ENCODE results near the gene HPCAL1.

Gene HPCAL1

DNA sequence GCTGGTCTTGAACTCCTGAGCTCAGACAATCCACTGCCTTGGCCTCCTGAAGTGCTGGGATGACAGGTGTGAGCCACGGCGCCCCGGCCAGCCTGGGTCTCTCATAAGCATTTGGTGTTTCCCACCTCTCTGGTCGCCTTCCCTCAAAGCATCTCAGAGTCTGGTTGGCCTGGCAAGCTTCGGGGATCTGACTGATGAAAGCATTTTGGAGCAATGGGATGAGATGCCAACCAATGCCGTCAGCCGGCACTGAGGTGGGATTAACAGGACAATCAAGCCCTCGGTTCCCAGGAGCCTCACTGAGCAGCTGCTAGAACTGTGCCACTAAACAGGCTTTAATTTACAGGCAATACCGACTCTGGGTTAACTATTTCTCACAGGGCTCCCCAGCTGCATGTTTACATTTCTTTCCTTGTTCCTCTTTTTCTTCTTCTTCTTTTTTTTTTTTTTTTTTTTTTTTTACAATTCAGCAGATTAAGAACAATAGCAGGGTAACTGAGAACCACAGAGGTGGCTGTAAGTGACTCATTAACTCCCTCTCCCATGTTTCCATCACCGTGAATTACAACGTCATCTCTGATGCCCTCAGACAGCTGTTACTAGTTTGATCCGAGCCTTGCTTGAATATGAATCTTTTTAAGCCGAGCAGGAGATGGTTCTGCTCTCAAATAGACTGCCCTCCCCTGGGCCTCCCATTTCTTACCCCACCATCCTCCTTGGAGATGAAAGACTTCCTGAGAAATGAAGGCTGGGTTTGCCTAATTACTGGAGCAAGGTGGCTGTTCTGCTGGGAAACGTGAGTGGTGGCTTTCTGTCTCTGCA is 107.5 kb downstream of the HPCAL1 start:
- DNase-seq: no peak

DNA sequence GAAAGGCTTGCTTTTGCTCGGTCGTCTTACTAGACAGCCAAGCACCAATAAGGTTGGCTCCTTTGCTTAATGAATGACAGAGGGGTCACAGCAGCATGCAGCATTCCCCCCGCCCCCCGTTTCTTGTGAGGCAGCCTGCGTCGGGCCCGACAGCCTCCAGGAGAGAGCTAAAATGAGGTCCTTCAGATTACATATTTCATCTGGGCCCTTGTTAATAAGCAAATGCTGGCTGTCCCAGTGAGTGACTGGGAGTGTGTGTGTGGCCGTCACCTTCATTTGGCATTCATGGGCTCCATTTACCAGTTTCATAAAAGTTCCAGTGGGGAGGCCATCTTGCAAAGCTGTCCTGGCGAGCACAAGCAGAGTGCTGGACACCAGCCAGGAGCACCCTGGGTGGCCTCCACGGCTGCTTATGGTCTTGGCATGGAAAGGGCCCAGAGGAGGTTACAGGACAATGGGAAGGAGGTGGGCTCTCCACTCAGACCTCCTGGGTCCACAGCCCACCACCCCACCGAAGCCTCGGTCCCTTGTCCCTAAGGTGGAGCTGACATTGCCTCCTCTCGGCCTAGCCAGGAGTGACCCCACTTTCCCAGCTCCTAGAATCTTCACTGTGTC is 108.2 kb downstream of the HPCAL1 start:
- DNase-seq: no peak

DNA sequence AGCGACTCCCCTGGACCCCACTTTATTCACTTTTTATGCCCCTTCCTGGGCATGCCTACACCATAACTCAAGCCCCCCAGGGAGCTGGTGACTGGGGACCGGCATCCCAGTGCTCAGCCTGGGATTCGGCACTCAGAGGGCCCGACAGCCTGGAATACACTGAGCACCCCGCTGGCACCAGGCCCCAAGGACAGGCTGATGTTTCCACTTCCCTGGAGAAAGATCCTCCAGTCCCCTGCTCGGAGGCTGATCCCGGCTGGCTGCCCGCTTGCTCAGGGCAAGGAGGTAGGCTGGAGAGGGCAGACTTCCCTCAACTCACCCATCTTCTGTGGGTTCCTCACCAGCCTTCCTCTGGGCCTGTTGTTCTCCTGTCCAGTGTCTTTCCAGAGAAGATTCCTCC is 108.9 kb downstream of the HPCAL1 start:
- no peak for DNase-seq

DNA sequence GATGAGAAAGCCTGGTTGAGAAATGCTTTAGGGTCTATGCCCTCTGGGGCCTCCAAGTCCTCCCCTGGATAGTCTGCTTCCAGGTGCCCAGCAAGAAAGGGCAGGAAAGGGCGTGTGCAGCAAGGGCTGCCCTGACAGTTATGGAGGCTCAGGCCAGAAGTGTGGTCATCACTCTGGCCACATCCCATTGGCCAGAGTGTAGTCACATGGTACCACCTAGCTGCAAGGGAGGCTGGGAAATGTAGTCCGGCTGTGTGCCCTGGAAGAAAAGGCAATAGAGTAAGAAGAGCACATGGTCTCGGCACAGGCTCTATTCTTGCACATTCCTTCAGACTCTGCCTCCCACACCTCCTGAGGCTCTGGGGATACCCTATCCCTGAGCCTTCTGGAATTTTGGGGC is 109.7 kb downstream of the HPCAL1 start:
- DNase-seq: no peak

DNA sequence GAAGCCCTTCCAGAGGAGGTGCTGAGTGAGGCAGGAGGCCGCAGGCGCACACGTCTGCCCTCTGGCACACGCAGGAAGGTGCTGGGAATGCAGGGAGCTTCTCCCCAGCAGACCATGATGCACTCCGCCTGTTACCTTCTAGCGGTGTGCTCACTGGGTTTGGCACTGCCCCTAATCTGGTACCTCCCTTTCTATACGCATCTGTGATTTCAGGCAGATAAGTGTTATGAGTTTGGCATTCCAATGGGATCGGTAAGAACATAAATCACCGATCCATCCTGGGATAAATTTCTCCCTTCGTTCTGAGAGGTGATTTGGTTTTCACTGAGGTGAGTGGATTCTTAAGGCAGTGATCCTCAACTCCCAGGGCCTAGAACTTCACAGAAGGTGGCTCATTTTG is 110.8 kb downstream of the HPCAL1 start:
- no peak for DNase-seq

DNA sequence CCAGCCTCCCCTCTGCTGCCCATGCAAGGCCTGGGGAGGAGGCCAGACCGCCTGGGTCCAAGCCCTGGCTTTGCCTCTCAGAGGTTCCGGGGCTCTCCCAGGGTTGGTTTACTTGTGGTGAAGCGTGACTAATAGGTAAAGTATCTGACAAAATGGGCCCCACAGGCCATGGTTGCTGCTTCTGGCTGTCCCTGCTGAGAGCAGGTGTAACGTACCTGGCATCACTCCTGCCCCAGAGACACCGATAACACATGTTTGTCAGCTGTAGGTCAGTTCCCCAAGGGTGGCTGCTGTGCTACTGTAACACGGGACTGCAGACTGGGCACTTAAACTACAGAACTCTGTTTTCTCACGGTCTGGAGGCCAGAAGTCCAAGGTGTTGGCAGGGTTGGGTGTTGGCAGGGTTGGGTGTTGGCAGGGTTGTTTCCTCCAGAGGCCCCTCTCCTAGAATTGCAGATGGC is 111.3 kb downstream of the HPCAL1 start:
- DNase-seq: no peak

DNA sequence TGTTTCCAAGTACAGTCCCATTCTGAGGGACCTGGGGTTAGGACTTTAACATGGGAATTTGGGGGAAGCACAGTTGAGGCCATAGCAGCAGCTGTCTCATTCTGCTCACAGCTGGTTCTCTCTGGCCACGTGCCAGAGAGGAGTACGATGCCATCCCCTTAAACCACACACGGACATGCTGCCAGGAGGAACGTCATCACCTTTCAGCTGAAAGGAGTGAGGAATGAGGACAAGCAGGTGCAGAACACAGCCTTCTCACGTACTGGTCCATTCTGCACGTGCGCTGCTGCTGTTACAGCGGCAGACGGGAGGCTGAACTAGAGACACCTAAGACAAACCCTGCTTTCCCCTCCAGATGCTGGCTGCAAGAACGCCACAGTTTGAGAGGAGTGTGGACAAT is 111.9 kb downstream of the HPCAL1 start:
- no peak for DNase-seq

DNA sequence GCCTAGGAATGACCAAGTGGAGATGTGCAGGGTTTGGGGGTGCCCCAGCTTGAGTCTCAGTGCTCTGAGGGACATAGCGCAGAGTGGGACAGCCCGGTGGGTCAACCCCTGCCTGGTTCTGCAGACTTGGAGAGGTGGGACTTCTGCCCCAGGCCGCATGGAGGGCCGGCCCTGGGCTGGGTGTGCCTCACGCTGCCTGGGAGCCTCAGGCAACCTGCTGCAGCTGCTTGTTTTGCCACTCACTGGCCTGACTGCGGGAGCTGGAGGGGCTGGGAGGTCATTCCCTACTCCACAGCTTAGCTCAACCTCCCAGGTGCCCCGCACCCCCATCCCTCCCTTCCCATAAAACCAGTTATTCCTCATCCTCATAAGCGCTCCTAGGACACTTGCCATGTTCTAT is 112.3 kb downstream of the HPCAL1 start:
- DNase-seq: no peak

DNA sequence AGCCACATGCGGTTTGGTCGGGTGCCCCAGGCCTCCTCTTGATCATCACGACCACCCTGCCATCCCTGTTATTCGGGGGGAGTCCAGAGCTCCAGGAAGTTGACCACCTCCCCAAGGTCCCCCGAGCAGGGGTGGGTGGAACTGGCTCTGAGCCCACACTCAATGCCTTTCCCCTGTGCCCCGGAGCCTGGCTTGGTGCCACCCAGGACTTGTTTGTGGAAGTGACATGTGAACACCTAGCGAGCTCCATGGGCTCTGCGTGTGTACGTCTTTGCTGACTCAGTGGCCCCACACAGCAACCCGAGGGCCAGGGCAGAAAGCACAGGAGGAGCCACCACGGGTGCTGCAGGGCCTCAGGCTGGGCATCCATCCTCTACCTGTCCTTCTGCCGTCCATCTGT is 112.9 kb downstream of the HPCAL1 start:
- DNase-seq: no peak

DNA sequence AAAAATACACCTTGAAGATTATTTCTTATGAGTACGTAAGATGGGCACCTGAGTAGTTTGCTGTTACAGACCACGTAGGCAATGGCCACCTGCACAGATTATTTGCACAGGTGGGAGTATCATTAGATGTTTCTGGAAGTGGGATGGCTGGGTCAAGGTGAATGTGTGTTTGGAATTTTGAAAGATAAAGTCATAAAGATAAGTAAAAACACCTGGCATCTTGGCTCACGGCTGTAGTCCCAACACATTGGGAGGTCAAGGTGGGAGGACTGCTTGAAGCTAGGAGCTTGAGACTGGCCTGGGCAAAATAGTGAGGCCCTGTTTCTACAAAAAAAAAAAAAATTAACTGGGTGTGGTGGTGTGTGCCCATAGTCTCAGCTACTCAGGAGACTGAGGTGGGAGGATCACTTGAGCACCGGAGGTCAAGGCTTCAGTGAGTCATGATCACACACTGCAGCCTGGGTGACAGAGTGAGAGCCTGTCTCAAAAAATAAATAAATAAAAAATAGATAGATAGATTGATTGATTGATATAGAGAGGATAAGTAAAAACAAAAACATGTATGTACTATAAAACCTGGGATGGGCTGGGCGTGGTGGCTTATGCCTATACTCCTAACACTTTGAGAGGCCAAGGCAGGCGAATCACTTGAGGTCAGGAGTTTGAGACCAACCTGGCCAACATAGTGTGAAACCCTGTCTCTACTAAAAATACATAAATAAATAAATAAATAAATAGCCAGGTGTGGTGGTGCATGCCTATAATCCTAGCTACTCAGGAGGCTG is 115.0 kb downstream of the HPCAL1 start:
- DNase-seq: no peak

DNA sequence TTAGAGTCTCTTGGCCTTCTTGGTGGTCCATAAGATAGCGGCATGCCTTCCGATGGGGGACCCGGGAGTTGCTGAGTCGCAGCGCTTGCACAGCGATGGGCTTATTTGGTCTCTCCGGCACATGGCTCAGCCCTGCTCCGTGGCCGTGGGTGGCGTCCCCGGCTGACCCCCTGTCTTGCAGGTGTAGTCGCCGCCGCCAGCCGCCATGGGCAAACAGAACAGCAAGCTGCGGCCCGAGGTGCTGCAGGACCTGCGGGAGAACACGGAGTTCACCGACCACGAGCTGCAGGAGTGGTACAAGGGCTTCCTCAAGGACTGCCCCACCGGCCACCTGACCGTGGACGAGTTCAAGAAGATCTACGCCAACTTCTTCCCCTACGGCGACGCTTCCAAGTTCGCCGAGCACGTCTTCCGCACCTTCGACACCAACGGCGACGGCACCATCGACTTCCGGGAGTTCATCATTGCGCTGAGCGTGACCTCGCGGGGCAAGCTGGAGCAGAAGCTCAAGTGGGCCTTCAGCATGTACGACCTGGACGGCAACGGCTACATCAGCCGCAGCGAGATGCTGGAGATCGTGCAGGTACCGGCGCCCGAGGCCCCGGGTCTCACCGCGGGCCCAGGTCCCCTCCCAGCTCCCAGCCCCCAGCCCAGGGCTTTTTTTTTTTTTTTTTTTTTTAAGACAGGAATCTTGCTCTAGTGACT is 117.0 kb downstream of the HPCAL1 start:
- no peak for DNase-seq

DNA sequence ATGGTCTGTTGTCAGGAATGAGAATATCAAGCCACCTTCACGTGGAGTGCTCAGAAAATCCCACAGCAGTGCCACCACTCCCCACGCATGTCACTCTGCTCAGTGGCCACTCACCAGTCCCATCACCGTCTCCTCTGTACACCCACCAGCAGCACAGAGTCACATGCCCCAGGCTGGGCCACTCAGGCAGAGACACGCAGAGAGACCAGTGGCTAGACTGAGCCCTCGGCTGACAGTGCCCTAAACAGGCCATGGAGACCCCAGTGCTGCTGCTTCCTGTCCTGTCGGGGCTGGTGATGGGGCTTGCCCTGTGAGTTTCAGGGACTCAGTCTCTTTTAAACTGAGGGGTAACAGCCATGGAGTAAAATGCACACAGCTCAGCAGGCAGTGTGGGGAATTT is 119.5 kb downstream of the HPCAL1 start:
- no peak for DNase-seq

DNA sequence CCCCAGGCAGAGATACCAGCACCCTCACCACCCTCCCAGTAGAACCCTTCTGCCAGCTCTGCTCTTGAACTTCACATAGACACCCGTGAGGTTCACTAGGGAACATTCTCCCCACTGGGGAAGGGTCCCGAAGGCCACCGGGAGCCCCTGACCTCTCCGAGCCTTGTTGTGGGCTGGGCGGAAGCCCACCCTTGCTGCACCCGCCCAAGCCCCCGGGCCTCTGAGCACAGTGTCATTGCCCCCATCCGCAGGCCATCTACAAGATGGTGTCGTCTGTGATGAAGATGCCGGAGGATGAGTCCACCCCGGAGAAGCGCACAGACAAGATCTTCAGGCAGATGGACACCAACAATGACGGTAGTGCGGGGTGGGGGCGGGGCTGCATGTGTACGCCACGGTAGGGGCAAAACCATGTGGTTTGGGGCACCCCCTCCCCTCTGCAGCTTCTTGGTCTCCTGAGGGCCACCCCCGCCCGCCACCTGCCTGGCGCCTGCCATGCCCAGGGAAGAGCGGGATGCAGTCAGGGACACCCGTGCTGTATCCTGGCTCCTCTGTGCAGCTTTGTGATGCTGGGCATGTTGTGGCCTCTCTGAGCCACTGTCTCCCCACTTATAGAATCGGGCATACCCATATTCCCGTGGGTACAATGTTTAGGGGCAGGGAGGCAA is 120.2 kb downstream of the HPCAL1 start:
- no peak for DNase-seq

DNA sequence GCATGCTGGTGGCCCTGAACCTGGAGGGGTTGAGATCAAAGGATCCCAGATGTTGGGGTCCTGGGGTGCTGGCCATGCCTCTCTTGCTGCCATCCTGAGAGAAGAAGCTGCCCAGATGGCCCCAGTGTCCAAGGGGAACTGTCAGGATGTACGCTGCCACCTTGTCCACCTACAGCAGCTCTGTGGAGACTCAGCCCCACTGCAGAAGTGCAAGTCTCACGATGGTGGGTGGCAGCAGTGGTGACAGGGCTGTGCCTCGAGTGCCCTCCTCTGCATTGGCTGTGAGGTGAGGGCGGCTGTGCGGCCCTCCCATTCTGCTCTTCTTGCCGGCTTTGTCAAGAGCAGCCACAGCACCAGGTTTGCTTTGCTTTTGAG is 120.7 kb downstream of the HPCAL1 start:
- DNase-seq: no peak

DNA sequence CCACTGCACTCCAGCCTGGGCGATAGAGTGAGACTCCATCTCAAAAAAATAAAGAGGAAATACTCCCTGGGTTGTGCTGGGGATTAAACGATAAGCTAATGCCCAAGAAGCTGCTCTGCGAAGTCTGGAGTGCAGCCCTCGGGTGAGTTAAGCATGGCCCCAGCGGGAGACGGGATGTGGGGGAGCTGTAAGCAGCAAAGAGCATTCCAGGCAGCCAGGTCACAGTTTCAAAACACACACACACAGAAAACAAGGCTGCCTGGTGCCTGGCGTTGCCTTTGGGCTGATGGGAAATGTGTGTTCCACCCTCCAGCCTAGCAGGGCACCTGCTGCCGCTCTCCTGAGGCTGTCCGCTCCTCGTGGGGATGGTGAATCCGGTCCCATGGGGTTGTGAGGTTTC is 121.3 kb downstream of the HPCAL1 start:
- no peak for DNase-seq

DNA sequence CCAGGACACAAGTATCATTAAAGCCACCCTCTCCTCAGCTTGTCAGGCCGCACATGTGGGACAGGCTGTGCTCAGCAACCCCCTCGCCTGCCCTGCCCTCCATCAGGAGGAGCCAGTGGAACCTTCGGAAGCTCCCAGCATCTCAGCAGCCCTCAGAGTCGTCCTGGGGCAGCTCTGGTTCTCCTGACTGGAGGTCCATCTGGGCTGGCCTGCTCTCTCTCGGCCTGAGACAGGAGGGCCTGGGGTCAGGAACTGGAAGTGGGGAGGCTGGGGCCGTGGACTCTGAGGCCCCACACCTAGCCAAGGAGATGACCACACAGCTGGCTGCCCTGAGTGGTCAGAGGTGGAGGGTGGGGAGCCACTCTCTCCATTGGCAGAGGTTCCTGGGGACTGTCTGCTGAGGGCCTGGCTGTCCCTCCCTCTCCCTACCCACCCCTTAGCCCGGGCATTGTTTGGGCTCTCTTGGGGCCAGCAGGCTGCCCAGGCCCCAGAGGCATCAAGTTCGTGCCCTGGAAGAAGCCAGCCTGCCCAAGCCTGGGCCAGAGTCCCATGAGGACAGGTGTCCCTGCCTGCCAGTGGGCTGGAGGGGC is 122.3 kb downstream of the HPCAL1 start:
- DNase-seq: no peak

DNA sequence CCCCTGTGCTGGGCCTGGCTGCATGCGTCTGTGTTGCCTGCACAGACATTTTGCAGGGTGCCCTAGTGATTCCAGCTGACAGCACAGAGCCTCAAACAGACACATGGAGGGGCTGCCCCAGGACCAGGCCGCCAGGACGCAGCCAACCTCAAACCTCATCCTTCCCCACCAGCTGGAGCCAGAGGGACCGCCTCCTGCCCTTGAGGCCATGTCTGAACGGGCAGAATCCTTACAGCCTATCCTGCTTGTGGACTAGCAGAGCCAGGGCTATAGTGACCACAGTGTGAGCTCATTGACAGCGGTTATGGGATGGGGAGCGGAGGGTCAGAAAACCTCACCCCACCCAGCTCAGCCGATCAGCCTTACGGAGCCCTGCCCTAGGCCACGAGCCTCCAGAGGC is 123.0 kb downstream of the HPCAL1 start:
- DNase-seq: no peak

DNA sequence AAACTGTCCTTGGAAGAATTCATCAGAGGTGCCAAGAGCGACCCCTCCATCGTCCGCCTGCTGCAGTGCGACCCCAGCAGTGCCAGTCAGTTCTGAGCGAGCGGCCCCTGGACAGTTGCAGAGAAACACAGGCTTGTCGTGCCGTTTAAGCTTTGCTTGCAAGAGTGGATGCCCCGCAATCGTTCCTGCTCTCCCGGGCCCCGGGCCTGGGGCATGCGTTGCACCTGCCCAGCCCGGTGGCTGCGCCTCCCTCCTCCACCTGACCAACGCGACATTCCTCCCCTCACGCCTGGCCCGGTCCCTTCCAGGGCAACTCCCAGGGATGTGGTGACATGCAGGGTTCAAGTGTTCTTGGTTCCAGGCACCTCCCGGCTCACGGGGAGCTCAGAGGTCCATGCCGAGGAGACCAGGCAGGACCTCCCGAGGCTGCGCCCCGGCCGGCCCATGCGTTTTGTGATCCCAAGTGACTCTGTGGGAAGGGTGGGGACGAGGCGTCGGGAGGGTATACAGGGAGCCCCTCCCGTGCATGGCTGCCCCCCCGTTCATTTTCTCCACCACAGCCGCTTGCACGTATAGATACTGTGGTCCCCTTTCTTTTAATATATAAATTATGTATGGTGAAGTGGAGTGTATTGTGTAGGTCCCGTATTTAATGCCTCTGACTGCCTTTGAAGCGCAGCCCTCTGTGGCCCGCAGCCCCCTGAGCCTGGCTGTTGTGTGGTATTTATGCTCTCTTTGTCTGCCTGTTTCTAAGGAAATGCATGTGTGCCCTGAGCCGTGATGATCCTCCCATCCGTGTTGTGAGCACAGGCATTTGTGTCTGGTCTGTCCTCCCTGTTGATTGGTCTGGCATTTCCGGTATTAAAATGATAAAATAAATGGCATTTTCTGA is 124.3 kb downstream of the HPCAL1 start:
- DNase-seq: no peak

DNA sequence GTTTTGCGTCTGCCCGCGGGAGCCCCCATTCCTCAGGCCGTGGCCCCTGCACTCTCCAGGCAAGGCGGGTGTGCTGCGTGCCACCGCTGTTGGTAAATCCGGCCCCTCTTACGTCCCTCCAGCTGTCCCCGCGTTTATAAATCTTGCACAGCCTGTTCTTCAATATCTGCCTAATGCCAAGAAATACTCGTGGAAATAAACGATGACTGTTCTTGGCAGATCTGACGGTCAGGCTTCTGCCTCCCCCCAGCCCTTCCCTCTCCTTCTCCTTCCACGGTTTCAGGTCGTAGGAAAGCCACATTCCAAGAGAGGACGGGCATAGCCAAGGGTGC is 124.9 kb downstream of the HPCAL1 start:
- no peak for DNase-seq

DNA sequence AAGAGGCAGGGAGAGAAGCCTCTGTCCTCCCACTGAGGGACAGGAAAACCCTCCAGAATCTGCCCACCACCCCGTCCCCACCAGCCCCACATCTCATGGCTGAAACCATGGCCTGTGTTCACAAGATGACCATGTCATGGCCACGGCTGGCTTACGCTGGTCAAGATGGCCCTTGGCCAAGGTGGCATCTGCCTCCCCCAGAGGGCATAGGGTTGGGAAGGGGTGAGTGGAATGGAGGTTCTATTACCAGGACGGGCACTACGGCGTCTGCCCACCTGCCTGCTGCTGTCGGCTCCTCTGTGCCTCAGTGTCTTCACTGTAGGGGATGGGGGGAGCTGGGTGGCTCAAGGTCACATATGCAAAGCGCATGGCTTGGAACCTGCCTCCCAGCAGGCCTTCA is 125.7 kb downstream of the HPCAL1 start:
- no peak for DNase-seq

DNA sequence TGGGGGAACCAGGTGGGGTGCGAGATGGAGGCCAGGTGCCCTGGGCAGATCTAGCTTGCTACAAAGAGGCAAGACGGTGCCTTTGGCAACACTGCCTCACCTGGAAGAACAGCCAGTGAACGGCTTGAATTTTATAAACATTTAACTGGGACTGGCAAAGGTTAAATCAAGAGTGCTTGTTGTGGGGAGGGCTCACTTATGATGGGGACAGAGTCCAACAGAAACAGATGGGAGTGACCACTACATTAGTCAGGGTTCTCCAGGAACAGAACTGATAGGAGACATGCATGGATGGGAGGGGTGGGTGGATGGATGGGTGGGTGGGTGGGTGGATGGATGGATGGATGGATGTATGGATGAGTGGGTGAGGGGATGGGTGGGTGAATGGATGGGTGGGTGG is 126.2 kb downstream of the HPCAL1 start:
- DNase-seq: no peak

Data from central memory CD4-positive, alpha-beta T cell (primary cell).